GM21360 (cell line): Measurements from ENCODE around the gene VAMP2.

ENCODE experiments used
- ATAC-seq: cut with Tn5 transposase; IDR thresholded peaks from one replicate; pipeline ENCODE4 v1.9.1; 2021; ENCODE audit warnings: mild to moderate bottlenecking, moderate library complexity; ENCODE audit not compliant: unreplicated experiment

The VAMP2 gene

DNA sequence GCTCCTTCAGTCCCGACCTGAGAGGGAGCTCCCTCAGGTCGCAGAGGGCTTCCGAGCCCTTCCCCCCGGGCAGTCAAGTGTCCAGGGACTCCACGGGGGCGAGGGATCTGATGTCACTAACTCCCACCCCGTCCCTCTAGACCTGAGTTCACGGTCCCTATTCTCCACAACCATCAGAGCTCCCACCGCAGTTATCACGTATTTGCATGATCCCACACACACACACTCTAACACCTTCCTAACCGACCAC is 6.8 kb downstream of the VAMP2 start:
- no peak for ATAC-seq

DNA sequence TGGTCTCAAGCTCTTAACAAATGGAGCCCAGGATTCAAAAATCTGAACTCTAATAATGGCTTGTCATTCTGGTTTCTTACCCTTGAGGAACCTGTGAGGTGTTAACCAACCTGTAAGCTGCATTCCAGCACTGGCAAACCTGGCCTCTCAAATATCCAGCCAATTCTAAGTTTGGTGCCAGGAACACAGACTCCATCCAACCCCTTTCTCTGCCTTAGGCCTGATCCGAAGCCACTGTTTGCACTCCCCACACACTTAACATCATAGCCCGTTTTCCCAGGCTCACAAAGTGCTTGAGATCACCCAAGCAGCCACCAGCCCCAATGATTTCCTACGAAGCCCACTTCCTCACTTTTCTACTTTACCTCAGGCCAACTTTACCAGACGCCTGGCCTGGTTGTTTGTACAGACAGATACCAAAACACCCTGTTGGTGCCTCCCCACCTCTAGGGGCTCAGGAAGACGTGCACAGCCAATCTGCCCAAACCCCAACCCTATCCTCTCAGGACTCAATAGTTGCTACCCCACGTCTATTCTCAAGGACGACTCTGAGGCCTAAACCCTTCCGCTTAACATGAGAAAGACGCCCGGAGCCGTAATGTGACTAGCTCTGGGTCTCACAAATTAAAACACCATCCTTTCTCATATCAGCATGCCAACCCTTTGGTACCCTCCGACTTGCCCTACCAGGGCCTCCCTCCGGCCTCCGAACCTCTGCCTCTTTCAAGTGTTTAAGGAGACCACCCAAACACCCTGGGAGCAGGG is 7.3 kb downstream of the VAMP2 start:
- no peak for ATAC-seq

DNA sequence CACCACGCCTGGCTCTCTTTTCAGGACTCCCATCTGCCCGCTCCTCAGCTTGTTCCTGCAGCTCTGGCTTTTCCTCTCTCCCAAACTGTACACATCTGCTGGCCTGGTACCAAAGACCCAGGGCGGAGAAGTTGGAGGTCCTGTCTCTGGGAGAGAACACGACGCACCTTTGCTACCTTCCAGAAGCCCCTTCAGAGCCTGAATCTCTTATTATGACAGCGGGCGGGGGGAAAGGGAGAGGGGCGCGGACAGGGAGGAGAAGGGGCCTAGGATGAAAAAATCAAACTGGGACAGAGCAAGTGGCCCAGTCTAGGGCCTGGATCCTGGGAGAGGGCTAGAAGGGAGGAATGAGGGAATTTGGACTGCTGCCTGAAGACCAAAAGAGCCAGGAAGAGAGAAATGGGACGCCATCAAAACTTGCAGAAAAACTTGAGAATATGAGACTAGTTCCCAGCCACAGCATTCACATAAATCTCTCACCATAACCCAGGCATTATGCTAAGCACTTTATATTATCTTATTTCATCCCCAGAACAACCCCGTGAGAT is 8.1 kb downstream of the VAMP2 start:
- ATAC-seq = no peak

DNA sequence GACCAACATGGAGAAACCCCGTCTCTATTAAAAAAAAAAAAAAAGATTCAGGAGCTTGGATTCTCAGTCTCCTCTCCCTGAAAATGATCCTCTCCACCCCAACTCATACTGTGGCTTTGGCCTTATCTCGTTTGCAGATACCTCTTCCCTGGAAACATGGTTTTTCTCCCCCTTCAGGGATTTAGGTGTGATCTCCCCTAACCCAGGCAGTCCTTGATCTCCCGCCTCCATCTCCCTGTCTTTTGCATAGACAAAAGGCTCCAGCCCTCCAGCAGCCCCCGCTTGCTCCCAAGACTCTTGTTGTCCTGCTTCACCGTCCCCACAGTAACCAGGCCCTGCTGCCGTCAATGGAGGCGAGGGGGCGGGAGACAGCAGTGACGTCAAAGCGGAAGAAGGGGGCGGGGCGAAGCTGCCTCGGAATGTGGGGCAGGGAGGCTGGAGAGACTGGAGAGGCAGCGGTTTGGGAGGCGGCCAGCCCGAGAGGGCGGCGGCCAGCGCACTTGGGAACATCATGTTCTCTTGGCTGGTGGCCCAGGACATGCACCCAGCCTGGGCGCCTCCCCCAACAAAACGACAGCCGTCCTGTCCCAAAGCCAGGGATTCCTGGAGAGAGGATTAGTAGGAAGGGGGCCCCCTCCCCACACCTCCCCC is 8.7 kb downstream of the VAMP2 start:
- ATAC-seq = no peak

DNA sequence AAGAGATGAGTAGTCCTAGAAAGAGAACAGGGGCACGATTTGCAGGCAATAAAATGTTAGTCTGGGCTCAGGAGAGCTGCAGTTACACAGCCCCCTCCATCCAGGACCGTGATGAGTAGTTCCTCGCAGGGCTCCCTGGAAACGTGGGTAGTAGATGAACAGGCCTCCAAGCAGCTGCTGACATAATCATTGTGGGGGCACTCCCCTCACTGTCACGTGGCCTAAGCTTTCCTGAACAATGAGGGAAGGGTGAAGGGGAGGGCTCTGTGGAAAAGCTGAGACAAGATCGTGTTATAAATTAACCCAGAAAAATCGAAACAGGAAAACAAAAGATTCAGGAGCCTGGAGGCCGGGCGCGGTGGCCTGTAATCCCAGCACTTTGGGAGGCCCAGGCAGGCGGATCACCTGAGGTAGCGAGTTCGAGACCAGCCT is 9.2 kb downstream of the VAMP2 start:
- ATAC-seq = no peak

DNA sequence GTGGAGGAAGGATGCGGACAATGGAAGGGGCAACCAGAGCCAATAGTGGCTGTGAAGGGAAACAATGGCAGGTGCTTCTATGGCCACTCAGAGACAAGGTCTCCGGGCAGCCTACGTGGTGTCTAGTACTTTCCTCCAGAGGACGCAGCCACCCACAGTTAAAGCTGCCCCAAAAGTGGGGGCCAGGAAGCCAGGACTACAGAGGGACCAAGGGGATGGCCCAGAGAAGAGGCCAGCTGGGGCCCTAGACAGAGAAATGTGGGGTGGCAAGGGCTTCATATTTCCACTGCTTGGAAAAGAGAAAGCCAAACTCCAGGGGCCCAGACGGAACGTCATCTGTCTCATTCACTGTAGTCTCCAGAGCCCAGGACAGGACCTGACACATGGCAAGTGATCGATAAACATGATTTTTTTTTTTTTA is 9.7 kb downstream of the VAMP2 start:
- no peak for ATAC-seq

DNA sequence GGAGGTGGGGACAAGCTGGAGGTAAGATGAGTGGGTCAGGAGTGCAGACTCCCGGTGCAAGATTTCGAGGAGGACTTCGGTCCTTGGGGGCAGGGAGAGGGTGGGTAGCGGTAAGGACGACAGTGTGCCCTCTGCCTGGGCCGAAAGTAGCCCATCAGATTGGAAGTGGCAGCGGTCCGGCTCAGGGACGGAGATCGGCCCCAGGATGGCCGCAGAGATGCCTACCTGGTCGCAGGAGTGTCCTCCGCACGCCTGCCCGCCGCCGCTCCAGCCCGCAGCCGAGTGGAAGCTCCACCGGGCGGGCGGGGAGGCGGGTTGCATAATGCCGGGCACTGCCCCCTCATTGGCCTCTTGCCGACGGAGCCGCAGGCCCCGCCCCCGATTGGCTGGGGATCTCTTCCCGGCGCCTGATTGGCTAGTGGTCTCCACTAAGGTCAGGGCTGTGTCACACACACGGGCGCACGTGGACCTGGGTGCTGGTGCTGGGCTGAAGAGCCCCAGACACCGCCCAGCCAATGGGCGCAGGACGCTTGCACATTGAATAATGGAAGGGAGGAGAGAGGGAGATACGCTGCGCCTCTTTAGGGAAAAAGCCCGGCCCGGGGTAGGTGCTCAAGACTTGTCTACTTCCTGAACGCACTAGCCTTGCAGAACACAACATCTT is 10.5 kb downstream of the VAMP2 start, which contains the start of gene PER1:
Gene PER1 (minus strand): TSS at position 293 of the 664 bp plus-strand sequence. CDS start 1,698 bp downstream, outside the sequence.
- ATAC-seq = no peak

DNA sequence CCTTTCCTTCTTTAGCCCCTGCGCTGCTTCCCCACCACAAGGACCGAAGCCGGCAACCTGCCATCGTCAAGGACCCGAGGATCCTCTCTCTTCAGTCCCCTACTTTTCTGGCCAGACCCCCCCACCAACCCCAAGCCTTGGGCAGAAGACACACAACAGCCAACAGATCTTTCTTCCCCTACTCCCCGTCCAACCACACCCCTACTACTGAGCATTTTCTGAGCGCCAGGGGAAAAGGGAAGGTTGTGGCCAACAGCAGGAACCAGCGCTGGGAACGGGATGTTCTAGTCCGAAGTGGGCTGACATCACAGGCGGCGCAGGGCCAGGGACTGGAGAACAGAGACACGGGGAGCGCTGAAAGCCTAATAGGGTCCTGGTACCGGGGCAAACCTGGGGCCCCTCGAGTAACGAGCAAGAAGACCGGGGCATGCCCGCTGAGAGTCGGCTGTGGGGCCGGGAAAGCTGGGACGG is 11.1 kb downstream of the VAMP2 start:
- ATAC-seq = no peak

DNA sequence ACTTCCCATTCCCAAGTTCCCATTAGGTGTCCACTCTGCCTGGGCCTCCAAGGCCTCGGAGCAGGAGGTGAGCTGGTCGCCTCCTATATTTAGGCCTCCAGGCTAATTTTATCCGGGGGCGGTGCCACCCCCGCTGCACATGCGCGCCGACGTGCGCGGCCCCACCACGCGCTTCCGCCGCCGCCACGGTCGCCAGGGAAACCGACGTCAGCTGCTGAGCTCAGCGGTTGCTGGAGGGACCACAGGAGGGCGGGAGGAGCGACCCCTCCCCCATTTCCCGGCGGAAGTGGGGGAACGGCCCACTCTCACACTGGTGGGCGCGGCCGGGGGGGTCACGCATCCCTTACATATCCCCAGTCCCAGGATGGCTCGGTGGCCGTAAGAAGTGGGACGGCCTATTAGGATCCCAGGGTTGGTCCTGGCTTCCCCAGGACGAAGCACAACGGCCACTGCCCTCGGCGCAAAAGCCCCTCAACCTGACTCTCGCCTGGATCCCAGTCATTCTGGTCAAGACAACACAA is 11.6 kb downstream of the VAMP2 start:
- ATAC-seq = peak; percentile 32

DNA sequence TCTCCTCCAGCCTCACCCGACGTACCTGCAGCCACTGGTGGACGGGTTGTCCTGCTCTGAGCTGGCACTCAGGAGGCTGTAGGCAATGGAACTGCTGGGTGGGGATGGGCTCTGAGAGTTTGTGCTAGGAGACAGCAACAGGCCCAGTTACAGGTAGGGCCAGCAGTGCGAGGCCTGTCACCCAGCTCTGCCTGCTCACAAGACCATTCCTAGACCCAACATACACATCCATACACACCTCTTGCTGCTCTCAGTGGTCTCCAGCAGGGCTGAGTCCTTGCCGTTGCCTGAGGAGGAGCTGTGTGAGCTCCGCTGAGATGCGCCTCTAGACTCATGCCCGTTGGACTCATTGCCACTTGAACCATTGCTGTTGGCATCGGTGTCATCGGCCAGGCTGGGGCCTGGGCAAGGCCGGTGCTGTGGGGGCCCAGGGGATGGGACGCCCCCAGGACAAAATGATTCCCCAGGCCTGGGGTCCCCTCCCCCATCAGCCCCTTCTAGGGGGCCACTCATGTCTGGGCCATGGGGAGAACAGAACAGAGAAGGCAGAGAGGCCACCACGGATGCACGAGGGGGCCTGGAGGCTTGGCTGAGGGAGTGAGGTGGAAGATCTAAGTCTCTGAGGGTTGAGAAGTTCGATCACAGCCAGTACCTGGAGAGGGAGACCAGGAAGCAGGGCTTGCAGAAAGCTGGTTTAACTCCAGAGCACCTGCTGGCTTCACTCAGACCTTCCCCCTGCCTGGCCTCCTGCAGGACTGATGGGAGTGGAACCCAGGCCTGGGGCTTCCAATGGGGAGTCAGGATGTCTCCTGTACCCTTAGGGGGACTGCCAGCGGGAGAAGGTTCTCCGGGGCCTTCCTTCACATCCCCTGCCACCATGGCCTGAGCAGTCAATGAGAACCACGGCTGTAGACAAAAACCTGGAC is 12.3 kb downstream of the VAMP2 start:
- ATAC-seq = no peak

DNA sequence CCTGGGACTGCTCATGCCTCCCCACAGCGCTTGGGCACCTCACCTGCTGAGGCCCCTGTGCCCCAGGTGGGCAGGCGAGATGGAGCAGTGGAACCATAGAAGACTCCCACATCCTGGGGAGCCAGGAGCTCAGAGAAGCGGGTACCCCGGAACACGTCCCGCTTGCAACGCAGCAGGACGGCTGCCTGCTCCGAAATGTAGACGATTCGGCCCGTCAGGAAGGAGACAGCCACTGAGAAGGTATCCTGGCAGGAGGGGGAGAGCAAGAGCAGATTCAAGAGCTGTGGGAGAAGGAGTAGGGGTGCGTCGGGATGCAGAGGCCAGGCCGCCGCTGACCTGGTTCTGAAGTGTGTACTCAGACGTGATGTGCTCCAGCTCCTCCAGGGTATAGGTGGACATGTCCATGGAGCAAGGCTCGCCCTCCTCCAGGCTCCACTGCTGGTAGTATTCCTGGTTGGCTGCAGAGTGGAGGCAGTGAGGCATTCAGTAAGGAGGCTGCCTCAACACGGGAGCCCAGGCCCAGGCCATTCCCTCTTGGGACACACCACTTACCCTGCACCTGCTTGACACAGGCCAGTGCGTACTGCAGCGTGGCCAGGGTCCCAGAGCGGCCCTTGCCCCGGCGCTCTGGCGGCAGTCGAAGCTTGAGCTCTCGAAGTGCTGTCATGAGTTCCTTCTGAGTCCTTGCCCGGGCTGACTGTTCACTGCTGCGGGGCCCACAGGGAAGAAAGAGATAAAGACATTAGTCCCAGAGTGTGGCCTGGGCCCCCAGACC is 13.1 kb downstream of the VAMP2 start:
- ATAC-seq = no peak

DNA sequence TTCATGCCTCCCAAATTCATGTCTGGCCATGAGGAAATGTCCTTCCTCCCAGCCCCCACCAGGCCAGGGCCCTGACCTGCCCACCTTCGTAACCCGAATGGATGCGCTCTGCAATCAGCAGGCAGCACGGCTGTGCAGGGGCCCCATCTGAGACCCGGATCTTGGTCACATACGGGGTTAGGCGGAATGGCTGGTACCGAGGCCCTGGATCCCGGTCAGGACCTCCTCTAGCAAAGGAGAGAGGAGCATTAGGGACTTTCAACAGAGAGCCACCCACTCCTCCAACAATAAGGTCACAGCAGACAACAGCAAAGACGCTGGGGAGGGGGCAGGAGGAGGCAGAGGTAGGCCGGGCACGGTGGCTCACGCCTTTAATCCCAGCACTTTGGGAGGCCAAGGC is 14.2 kb downstream of the VAMP2 start:
- no peak for ATAC-seq

DNA sequence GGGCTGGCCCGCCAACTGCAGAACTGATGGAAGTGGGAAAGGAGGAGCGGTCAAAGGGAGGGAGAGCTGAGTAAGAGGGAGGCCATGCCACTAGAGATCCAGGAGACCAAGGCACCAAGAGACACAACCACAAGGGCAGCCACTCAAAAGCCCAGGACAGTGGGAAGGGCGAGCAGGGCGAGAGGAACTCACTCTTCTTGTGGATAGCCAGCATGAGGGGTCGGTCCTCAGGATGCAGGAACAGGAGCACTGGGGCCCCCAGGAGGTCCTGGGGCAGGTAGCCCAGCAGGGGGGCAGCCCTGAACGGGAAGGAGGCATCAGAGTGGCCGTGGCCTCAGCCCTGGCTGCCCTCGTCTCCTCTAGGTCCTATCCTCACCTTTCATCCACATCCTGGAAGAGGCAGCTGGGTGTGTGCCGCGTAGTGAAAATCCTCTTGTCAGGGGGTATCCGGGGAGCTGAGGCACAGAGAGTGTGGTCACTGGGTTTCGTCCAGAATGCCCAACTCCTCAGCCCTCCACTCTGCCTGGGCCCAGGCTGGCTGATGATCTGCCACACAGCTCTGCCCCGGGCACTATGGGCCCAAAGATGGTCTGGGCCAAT is 14.8 kb downstream of the VAMP2 start:
- ATAC-seq = no peak

DNA sequence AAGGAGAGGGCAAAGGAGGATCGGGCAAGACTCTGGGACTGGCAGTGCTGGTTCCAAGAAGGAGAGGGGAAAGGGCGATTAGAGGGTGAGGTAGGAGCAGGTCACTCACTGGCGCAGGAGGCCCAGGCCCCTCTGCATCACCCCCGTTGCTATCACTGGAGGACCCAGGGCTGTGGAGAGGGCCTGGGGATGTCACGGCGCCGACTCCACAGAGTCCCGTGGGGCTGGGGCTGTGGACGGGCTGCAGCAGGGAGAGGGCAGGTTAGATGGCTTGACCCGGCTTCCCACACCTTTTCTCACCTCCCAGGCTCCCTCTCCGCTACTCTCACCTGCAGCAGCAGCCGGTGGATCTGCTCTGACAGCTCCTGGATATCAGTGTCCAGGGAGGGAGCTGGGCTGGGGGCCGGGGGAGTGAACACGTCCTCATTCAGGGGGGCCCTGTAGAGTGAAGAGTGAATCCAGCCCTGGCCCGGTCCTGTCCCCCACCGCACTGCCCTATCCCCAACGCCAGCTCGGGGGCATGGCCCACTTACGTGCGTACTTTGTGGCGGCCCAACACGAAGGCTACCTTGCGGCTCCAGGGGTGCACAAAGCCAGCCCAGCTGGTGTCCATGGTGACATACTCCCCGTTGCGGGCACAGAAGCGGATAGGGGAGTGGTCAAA is 15.5 kb downstream of the VAMP2 start:
- no peak for ATAC-seq

DNA sequence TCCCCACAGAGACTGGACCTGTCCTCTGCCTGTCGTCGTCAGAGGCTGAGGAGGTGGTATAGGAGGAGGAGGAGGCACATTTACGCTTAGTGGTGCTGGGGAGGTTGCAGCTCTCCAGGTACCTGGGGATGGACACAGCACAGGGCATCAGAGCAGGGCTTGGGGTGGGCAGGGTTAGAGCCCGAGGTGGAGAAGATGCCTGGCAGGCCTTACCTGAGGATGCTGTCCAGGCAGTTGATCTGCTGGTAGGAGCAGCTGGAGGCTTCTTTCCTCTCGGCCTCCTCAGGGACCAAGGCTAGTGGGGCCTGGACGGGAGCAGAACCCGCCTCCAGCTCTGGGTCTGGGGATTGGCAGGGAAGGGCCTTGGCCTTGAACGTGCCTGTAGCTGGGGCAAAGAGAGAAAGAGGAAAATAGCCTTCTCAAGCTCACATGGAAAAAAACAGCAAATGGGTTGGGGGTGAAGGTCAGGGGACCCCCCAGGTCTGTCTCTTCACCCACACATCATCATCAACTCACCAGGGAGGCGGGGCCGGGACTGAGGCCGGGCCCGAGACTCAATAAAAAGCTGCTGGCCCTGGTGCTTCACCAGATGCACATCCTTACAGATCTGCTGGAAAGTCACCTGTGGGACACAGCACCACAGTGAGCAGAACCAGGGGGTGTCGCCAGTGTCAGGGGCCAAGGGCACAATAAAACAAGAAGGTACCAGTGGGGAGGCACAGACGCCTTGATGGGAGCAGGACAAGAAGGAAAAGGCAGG is 16.2 kb downstream of the VAMP2 start:
- ATAC-seq = no peak

DNA sequence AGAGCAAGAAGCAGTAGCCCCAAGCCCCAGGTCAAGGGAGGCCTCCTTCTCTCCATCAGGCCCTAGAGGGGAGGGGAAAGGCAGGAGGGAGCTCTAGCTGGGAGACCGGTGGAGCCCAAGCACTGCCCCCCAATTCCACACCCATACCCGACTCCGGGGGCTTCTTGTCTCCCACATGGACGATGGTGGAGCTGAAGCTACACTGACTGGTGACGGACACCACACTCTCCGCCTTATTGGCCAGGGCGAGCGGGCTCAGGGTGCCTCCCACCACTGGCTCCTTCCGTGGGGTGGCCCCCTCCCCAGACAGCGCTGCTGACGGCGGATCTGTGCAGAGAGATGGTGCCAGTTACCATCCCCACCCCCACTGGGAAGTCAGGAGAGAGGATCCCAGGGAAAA is 16.9 kb downstream of the VAMP2 start:
- no peak for ATAC-seq

DNA sequence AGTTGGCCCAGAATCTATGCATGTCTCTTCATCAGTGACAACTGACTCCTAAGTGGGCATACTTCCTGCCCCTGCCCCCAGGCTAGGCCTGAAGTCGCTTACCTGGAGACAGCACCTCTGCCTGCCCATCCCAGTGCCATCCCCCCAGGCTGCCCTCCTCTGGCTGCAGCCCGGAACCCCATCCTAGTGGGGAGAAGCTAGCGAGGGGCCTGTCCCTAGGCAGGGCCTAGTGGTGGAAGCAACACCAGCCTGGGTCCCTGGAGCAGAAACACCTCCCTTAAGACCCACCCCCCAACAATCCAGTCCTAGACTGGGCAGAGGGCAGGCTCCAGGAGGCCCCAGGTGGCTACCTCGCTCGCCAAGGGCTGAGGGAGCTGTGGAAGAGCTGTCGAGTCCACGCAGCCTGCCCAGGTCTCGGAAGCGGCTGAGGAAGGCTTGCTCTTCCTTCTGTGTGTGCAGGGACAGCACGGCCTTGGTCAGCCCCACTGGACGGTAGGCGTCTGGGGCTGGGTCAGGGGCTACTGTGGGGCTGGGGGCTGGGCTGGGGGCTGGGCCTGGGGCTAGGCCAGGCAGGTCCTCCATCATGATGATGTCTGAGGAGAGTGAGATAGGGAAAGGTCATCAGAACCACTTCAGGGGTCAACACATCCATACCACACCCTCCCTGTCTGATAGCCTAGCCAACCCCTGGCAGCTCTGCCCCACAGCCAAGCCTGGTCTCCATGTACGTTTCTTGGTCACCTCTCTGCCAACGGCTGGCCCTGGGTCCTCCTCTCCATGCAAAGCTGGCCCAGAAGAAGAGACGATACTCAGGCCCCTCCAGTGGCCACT is 18.1 kb downstream of the VAMP2 start:
- ATAC-seq = no peak
